GM12874 (cell line): ENCODE results near the gene BIRC7.

Experiments used
- CTCF ChIP-seq: IDR thresholded peaks from 2 replicates; pipeline ENCODE4 v1.5.1; 2011; ENCODE audit warnings: low read depth, mild to moderate bottlenecking, control low read depth, low read length, moderate library complexity; ENCODE audit not compliant: insufficient read depth

BIRC7 gene

GRCh38 chr20:63265891-63266515 is 30.3 kb downstream of the BIRC7 start:
- TF ChIP-seq CTCF: no peak

DNA sequence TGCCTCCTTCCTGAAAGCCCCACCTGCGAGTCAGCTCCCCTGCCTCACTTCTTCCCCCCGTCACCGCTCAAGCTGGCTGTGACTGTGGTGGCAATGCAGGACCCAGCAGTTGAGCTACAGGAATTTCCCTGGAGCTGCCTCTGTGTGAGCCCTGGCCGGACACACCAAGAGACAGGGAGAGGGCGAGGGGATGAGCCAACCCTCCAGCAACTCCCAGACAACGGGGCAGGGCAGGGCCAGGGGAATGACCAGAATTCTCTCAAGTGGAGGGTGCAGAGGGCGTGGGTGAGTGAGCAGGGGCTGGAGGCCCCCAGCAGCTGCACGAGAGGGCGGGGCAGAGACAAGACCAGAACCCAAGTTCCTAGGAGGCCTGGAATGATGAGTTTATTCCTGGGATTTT is 32.0 kb downstream of the BIRC7 start:
- TF ChIP-seq CTCF: no peak

DNA sequence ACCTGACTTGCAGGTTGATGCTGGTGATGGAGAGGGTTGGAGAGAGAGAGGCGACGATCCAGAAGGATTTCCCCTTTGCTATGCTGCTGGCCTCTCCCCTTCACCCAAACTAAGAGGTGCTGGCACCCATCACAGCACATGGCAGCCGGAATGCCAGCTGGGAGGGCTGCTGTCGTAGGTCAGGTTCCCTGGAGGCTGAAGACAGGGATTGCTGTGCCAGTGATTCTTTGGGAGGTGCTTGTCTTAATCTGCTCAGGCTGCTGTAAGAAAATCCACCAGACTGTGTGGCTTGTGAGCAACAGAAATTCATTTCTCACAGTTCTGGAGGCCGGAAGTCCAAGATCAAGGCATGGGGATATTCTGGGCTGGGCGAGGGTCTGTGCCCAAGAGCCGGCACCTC is 32.6 kb downstream of the BIRC7 start:
- no peak for TF ChIP-seq CTCF

DNA sequence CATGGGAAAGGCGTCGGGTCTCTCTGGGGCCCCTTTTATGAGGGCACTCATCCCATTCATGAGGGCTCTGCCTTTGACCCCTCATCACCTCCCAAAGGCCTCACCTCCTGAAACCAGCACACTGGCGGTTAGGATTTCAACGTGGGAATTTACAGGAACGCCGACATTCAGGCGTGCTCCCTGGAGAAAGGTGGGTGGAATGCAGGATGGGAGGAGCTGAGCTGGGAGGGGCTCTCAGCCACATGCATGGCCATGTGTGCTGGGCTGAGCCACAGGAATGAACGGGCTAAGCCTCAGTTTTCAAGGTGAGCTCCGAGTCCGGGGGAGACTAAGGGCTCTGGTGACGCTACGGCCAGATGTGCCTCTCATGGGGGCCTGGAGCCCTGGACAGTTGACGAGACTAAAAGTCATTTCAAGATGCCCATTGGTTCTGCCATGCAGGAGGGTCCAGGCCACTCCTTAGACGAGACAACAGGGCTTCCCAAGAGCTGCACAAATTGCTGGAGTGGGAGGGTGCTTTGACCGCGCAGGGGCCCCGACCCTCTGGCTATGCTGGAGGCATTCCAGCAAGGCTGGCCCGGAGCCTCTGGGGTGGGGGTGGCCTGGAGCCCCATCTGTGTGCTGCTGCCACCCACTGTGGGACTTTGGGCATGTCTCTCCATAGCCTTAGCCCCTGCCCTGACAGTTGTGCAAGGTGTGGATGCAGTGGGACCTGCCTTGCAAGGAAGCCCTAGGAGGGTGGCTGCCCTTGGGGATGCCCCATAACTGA is 33.1 kb downstream of the BIRC7 start:
- no peak for TF ChIP-seq CTCF

DNA sequence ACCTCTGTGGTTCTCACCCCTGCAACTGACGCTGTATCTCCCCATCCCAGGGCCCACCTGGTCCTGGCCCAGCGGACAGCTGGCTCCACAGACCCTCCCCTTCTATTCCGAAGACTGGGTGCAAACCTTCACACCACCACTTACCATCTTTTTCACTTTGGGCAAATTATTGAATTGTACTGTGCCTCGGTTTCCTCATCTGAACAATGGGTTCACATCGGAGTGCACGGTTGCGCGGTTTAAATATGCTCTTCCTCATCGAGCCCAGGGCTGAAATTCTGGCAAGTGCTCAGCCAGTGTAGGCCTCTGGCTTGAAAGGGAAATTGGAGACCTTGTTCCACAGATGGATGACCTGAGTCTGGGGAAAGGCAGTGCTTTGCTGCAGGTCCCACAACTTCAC is 34.0 kb downstream of the BIRC7 start:
- TF ChIP-seq CTCF: no peak

DNA sequence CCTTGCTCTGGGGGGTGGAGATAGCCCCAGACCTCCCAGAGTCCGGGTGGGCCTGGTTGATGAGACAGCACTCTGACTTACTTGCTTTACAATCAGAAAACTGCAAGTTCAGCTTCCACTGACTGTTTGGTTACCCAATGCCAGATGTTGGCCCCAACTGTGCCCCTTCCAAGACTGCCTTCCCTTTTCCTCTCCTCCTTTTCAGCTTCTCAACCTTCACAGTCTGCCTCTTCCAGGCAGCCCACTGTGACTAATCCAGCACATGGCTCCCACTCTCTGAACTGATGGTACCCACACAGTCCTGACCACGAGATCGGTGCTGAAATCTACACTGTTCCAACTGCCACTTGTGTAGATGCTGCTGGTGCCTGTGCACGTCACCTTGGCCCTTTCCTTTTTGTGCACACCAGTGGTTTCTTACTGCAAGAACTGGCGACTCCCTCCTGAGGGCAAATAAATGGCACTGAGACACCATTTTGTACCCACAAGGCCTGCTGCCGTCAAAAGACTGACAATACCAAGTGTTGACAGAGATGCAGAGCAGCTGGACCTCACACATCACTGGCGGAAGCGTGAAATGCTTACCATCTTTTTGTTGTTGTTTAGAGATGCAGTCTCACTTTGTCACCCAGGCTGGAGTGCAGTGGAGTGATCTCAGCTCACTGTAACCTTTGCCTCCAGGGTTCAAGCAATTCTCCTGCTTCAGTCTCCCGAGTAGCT is 35.1 kb downstream of the BIRC7 start:
- TF ChIP-seq CTCF: no peak

DNA sequence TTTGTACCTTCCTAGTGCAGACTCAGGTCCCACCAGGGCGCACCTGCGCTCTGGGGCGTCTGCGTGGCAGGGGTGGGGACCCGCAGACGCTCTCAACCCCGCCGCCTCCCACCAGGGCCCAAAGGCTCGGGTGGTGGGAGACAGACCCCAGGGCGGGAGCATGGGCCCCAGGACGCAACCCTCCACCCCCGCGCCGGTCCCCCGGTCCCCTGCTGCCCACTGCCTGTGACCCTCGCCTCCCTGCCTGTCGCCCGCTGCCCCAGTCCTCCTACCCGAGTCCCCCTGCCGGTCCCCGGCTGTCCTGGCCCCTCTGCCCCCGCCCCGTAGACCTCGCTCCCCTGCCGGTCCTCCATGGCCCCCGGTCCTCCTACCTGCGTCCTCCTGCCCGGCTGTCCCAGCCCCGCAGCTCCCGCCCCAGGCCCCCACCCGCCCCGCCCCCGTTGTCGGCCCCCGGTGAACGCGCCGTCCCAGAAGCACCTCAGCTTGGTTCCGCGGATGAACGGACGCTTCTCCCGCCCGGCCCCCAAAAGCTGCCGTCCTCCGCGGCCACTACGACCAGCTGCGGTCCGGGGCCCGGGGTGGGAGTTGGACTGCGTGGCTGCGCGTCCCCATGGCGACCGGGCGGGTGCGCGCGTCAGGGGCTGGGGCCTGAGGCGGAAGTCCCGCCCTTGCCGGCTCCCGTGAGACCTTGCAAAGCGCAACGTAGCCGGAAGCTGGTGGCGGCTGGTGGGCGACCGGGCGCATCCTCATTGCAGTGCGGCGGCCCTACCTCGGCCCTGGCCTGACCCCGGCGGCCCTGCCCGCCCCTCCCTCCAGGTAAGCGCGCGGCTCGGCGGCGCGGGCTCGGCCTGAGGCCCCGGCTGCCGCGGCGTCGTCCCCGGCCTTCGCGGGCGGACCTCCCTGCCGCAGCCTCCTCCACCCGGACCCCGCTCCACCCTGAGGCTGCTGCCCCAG is 36.7 kb downstream of the BIRC7 start, which contains the start of gene ARFGAP1:
Gene ARFGAP1 (plus strand): TSS at position 709 of the 954 bp plus-strand sequence. CDS start 2,768 bp downstream, outside the sequence.
- no peak for TF ChIP-seq CTCF
